Astrocyte (in vitro differentiated cells and primary cell): Measurements from ENCODE around the gene TMC2. TPM values are rescaled to one million over a fixed set of nuclear protein-coding genes. Genes with fewer than 3 reads are reported as not detected.
A peak's percentile ranks its signal among the peaks of the same experiment; 100 is the strongest.

Source experiments
- DNase-seq: peaks from one replicate; pipeline ENCODE4 v3.0.0-alpha.2; 2010; ENCODE audit warnings: low read depth
- FAIRE-seq: peaks from 2 replicates; lab custom pipeline; 2011; peaks lifted over from hg19 to GRCh38; lab: Jason Lieb, UNC
- H2AFZ ChIP-seq: 2 replicates; pipeline ENCODE4 v1.6.0; 2012; ENCODE audit warnings: low read depth, low read length, inconsistent platforms
- H3K27ac ChIP-seq: 2 replicates; pipeline ENCODE4 v1.5.1; 2011; ENCODE audit warnings: low read depth, low read length, inconsistent platforms
- H3K27me3 ChIP-seq: 2 replicates; pipeline ENCODE4 v1.6.0; 2011; ENCODE audit warnings: low read length, inconsistent platforms; ENCODE audit not compliant: insufficient read depth
- H3K36me3 ChIP-seq: 2 replicates; pipeline ENCODE4 v1.5.1; 2011; ENCODE audit warnings: low read length, inconsistent platforms; ENCODE audit not compliant: insufficient read depth
- H3K4me1 ChIP-seq: 2 replicates; pipeline ENCODE4 v1.5.1; 2011; ENCODE audit warnings: low read length, inconsistent platforms; ENCODE audit not compliant: insufficient read depth
- H3K4me2 ChIP-seq: 2 replicates; pipeline ENCODE4 v1.6.0; 2012; ENCODE audit warnings: low read length, inconsistent platforms
- H3K4me3 ChIP-seq: 2 replicates; pipeline ENCODE4 v1.5.1; 2011; ENCODE audit warnings: low read depth, mild to moderate bottlenecking, low read length, inconsistent platforms; ENCODE audit not compliant: insufficient read depth
- H3K79me2 ChIP-seq: 2 replicates; pipeline ENCODE4 v1.6.0; 2012; ENCODE audit warnings: mild to moderate bottlenecking, low read length, inconsistent platforms; ENCODE audit not compliant: insufficient read depth
- H3K9ac ChIP-seq: 2 replicates; pipeline ENCODE4 v1.6.0; 2012; ENCODE audit warnings: mild to moderate bottlenecking, low read length, inconsistent platforms
- H3K9me3 ChIP-seq: 2 replicates; pipeline ENCODE4 v1.5.1; 2012; ENCODE audit warnings: low read depth, mild to moderate bottlenecking, low read length, inconsistent platforms; ENCODE audit not compliant: insufficient read depth
- H4K20me1 ChIP-seq: 2 replicates; pipeline ENCODE4 v1.6.0; 2012; ENCODE audit warnings: low read length, inconsistent platforms; ENCODE audit not compliant: insufficient read depth
- H3K27ac Mint-ChIP-seq: one replicate; pipeline ENCODE4 v1.8.0; 2021; ENCODE audit warnings: mild to moderate bottlenecking, mixed read lengths; ENCODE audit not compliant: unreplicated experiment
- H3K27me3 Mint-ChIP-seq: one replicate; pipeline ENCODE4 v1.8.0; 2021; ENCODE audit warnings: low read depth, mixed read lengths; ENCODE audit not compliant: unreplicated experiment
- H3K36me3 Mint-ChIP-seq: one replicate; pipeline ENCODE4 v1.8.0; 2021; ENCODE audit warnings: low read depth, mixed read lengths; ENCODE audit not compliant: unreplicated experiment
- H3K4me1 Mint-ChIP-seq: one replicate; pipeline ENCODE4 v1.8.0; 2021; ENCODE audit warnings: low read depth, mixed read lengths; ENCODE audit not compliant: unreplicated experiment
- H3K4me3 Mint-ChIP-seq: one replicate; pipeline ENCODE4 v1.8.0; 2021; ENCODE audit warnings: mild to moderate bottlenecking, moderate library complexity, mixed read lengths; ENCODE audit not compliant: unreplicated experiment
- H3K9me3 Mint-ChIP-seq: one replicate; pipeline ENCODE4 v1.8.0; 2021; ENCODE audit warnings: mild to moderate bottlenecking, mixed read lengths; ENCODE audit not compliant: unreplicated experiment
- EZH2 ChIP-seq: IDR thresholded peaks from 2 replicates; pipeline ENCODE4 v1.6.1; 2012; ENCODE audit warnings: mild to moderate bottlenecking, low read length, inconsistent platforms; ENCODE audit not compliant: insufficient read depth
- total RNA-seq: library from RNA; stranded (reverse); gene quantifications from 2 replicates; pipeline ENCODE4 v1.2.1, GENCODE V29; 2021
- TF ChIP-seq, protein P1 (sequence below): IDR thresholded peaks from 2 replicates; pipeline ENCODE4 v1.5.1; 2011; ENCODE audit warnings: low read depth, mild to moderate bottlenecking, inconsistent platforms, low read length, moderate library complexity; ENCODE audit not compliant: insufficient read depth

Gene TMC2
- total RNA-seq, 1 donor from 2014 or later: not detected

GRCh38 chr20:2654384-2654822, 118.0 kb downstream of the TMC2 start:
- FAIRE-seq (no peak), DNase-seq (no peak)
- TF ChIP-seq, protein P1, sequence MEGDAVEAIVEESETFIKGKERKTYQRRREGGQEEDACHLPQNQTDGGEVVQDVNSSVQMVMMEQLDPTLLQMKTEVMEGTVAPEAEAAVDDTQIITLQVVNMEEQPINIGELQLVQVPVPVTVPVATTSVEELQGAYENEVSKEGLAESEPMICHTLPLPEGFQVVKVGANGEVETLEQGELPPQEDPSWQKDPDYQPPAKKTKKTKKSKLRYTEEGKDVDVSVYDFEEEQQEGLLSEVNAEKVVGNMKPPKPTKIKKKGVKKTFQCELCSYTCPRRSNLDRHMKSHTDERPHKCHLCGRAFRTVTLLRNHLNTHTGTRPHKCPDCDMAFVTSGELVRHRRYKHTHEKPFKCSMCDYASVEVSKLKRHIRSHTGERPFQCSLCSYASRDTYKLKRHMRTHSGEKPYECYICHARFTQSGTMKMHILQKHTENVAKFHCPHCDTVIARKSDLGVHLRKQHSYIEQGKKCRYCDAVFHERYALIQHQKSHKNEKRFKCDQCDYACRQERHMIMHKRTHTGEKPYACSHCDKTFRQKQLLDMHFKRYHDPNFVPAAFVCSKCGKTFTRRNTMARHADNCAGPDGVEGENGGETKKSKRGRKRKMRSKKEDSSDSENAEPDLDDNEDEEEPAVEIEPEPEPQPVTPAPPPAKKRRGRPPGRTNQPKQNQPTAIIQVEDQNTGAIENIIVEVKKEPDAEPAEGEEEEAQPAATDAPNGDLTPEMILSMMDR: no peak
- TF ChIP-seq EZH2: no peak
- Histone ChIP-seq H3K4me3 (peak overlapping the region; percentile 100), H3K4me1 (peaks cover 18% of the 10 kb centered on the region), H3K27me3 (no peaks in the 10 kb centered on the region), H3K79me2 (peaks cover 70% of the 10 kb centered on the region), H2AFZ (no peak overlapping the region), H3K9ac (peak overlapping the region; percentile 97), H3K27ac (no peak overlapping the region), H3K9me3 (no peaks in the 10 kb centered on the region), H3K4me2 (peak overlapping the region; percentile 97), H3K36me3 (peaks cover 50% of the 10 kb centered on the region), H4K20me1 (peaks cover 68% of the 10 kb centered on the region)
- Mint-ChIP-seq H3K27ac (peak overlapping the region; percentile 72), H3K4me1 (peaks cover 22% of the 10 kb centered on the region), H3K27me3 (no peaks in the 10 kb centered on the region), H3K4me3 (peak overlapping the region; percentile 92), H3K9me3 (no peaks in the 10 kb centered on the region), H3K36me3 (peaks cover 43% of the 10 kb centered on the region)

GRCh38 chr20:2654831-2655230, 118.5 kb downstream of the TMC2 start:
- Histone ChIP-seq H3K4me3 (peak overlapping the region; percentile 100), H3K4me2 (peak overlapping the region; percentile 97), H3K9me3 (no peaks in the 10 kb centered on the region), H3K27me3 (no peaks in the 10 kb centered on the region), H2AFZ (no peak overlapping the region), H4K20me1 (peaks cover 69% of the 10 kb centered on the region), H3K36me3 (peaks cover 50% of the 10 kb centered on the region), H3K9ac (peak overlapping the region; percentile 97), H3K79me2 (peaks cover 70% of the 10 kb centered on the region), H3K4me1 (peaks cover 18% of the 10 kb centered on the region), H3K27ac (no peak overlapping the region)
- peaks cover 22% of the 10 kb centered on the region for H3K4me1 Mint-ChIP-seq
- no peaks in the 10 kb centered on the region for H3K9me3 Mint-ChIP-seq
- TF ChIP-seq, protein P1: no peak
- no peak for TF ChIP-seq EZH2
- peaks cover 44% of the 10 kb centered on the region for H3K36me3 Mint-ChIP-seq
- H3K27ac Mint-ChIP-seq: peak overlapping the region; percentile 72
- no peak for FAIRE-seq
- no peak for DNase-seq
- H3K27me3 Mint-ChIP-seq: no peaks in the 10 kb centered on the region
- peak overlapping the region; percentile 92 for H3K4me3 Mint-ChIP-seq

DNA sequence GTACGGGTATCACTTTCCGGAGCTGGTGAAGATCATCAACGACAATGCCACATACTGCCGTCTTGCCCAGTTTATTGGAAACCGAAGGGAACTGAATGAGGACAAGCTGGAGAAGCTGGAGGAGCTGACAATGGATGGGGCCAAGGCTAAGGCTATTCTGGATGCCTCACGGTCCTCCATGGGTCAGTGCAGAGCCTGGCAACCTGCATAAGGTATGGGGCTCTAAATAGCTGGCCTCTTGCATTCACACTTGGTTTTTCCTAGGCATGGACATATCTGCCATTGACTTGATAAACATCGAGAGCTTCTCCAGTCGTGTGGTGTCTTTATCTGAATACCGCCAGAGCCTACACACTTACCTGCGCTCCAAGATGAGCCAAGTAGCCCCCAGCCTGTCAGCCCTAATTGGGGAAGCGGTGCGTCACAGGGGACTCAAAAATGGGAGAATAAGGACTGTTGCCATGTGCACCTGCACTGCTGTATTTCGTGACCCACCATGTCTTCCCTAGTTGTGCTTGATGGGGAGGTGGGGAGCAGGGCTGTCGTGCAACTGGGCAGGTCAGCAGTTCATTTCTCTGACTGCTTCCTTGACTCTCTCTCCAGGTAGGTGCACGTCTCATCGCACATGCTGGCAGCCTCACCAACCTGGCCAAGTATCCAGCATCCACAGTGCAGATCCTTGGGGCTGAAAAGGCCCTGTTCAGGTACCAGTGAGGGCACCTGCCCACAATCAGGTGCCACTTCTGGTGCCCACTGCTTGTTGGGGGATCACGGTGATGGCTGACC, 119.2 kb downstream of the TMC2 start:
- Mint-ChIP-seq H3K27ac (no peak overlapping the region), H3K9me3 (no peaks in the 10 kb centered on the region), H3K4me1 (peaks cover 22% of the 10 kb centered on the region), H3K36me3 (peaks cover 44% of the 10 kb centered on the region), H3K4me3 (peak overlapping the region; percentile 92), H3K27me3 (no peaks in the 10 kb centered on the region)
- no peak for FAIRE-seq
- no peak for DNase-seq
- Histone ChIP-seq H2AFZ (no peak overlapping the region), H3K4me3 (no peak overlapping the region), H3K27me3 (no peaks in the 10 kb centered on the region), H3K4me2 (peak overlapping the region; percentile 97), H3K9ac (peak overlapping the region; percentile 97), H4K20me1 (peaks cover 69% of the 10 kb centered on the region), H3K79me2 (peaks cover 65% of the 10 kb centered on the region), H3K4me1 (peaks cover 18% of the 10 kb centered on the region), H3K36me3 (peaks cover 54% of the 10 kb centered on the region), H3K9me3 (no peaks in the 10 kb centered on the region), H3K27ac (no peak overlapping the region)
- TF ChIP-seq EZH2: no peak
- TF ChIP-seq, protein P1: no peak
